Nephron progenitor cell (in vitro differentiated cells): Measurements from ENCODE around the gene MRPL33.

Experiments
- DNase-seq: peaks from one replicate; pipeline ENCODE4 v3.0.0; 2021
- H3K27ac Mint-ChIP-seq: 2 replicates; pipeline ENCODE4 v1.8.0; 2021; ENCODE audit warnings: mild to moderate bottlenecking, moderate library complexity, mixed read lengths
- H3K27me3 Mint-ChIP-seq: 2 replicates; pipeline ENCODE4 v1.8.0; 2021; ENCODE audit warnings: mild to moderate bottlenecking, low read depth, mixed read lengths; ENCODE audit not compliant: poor library complexity
- H3K36me3 Mint-ChIP-seq: 2 replicates; pipeline ENCODE4 v1.8.0; 2021; ENCODE audit warnings: low read depth, mixed read lengths
- H3K4me1 Mint-ChIP-seq: 2 replicates; pipeline ENCODE4 v1.8.0; 2021; ENCODE audit warnings: mixed read lengths
- H3K4me3 Mint-ChIP-seq: 2 replicates; pipeline ENCODE4 v1.8.0; 2021; ENCODE audit warnings: mild to moderate bottlenecking, moderate library complexity, mixed read lengths
- H3K9me3 Mint-ChIP-seq: 2 replicates; pipeline ENCODE4 v1.8.0; 2021; ENCODE audit warnings: mild to moderate bottlenecking, moderate library complexity, mixed read lengths
- CTCF ChIP-seq: fragments of 200-600 bp; sonication (generic); IDR thresholded peaks from 2 replicates; pipeline ENCODE4 v1.5.0; 2021; ENCODE audit warnings: antibody characterized with exemption

The MRPL33 gene

GRCh38 chr2:27771548-27772335, at the start of gene MRPL33:
Gene MRPL33 (plus strand): TSS chr2:27771719. CDS start chr2:27771778, 59 bp downstream.
- no peak for TF ChIP-seq CTCF
- peak; percentile 93 for DNase-seq
- Mint-ChIP-seq H3K4me1 (peaks cover 30% of the 10 kb centered on the region), H3K27me3 (peaks cover 21% of the 10 kb centered on the region), H3K36me3 (peaks cover 22% of the 10 kb centered on the region), H3K9me3 (no peaks in the 10 kb centered on the region), H3K27ac (peak within 1 kb of the TSS; percentile 99), H3K4me3 (peak within 1 kb of the TSS; percentile 98)

- DNase-seq = no peak
- H3K27ac Mint-ChIP-seq = no peak overlapping the region
- no peak overlapping the region for H3K4me3 Mint-ChIP-seq
- H3K4me1 Mint-ChIP-seq = peaks cover 25% of the 10 kb centered on the region
- TF ChIP-seq CTCF = no peak
- peaks cover 7% of the 10 kb centered on the region for H3K27me3 Mint-ChIP-seq
- H3K9me3 Mint-ChIP-seq = no peaks in the 10 kb centered on the region
- no peaks in the 10 kb centered on the region for H3K36me3 Mint-ChIP-seq
Measured at GRCh38 chr2:27721884-27722485, 49.5 kb upstream of the MRPL33 start.

DNA sequence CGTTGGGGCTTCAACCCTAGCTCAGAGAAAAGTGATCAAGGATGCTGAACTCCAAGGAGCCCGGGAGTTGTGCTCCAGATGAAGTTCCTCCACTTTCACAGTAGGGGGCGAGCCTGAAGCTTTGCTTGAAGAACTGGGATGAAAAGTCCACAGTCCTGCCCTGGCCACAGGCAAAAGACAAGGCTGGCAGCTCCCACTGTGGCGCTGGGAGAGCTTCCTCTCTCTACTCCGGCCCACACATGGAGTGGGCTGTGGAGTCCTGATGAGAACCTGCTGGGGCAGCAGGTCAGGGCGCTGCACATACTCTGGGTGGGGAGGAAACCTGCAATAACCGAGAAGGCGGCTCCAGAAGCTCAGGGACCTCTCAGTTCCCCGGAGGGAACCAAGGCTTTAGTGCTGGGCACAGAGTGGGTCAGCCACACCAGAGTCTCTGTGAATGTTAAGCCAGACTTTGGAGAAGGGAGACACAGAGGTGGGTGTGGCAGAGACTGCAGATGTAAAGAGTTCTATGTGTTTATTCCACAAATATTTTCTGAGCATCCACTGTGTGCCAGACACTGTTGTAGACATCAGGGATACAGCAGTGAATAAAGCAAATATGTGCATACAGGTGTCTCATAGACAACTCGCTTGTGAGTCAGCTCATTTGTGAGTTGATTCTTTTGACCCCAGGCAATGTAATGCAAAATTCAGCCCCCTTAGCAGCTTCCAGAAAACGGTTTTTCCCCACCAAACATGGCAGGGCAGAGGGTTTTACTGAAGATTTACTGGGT, 48.0 kb upstream of the MRPL33 start:
- no peak overlapping the region for H3K27ac Mint-ChIP-seq
- H3K9me3 Mint-ChIP-seq = no peaks in the 10 kb centered on the region
- no peak overlapping the region for H3K4me3 Mint-ChIP-seq
- peak; percentile 69 for DNase-seq
- H3K4me1 Mint-ChIP-seq = peaks cover 30% of the 10 kb centered on the region
- H3K27me3 Mint-ChIP-seq = peaks cover 10% of the 10 kb centered on the region
- peak; percentile 80 for TF ChIP-seq CTCF
- H3K36me3 Mint-ChIP-seq = no peaks in the 10 kb centered on the region

GRCh38 chr2:27724191-27724590, 47.3 kb upstream of the MRPL33 start:
- no peak for TF ChIP-seq CTCF
- Mint-ChIP-seq H3K4me1 (peaks cover 36% of the 10 kb centered on the region), H3K27ac (no peak overlapping the region), H3K27me3 (peaks cover 14% of the 10 kb centered on the region), H3K36me3 (no peaks in the 10 kb centered on the region), H3K9me3 (no peaks in the 10 kb centered on the region), H3K4me3 (no peak overlapping the region)
- DNase-seq = no peak

- Mint-ChIP-seq H3K4me3 (no peak overlapping the region), H3K36me3 (no peaks in the 10 kb centered on the region), H3K9me3 (no peaks in the 10 kb centered on the region), H3K27ac (no peak overlapping the region), H3K27me3 (peaks cover 14% of the 10 kb centered on the region), H3K4me1 (peaks cover 43% of the 10 kb centered on the region)
- no peak for DNase-seq
- TF ChIP-seq CTCF = no peak
Measured at GRCh38 chr2:27724905-27725701, 46.4 kb upstream of the MRPL33 start.
